ENCODE measurements around the gene ZSCAN29.

GRCh38 chr15:43312378-43312777, 58.5 kb downstream of the ZSCAN29 start:
- TF ChIP-seq CTCF (IDR thresholded peaks at IDR 0.05) (no peak), POLR2A (IDR thresholded peaks at IDR 0.05) (no peak)
